Body of pancreas (tissue), 4 donors: Measurements from ENCODE around the gene GMPPA. TPM values are rescaled to one million over a fixed set of nuclear protein-coding genes. Genes with fewer than 3 reads are reported as not detected.

ENCODE experiments used
- ATAC-seq: fragments of 150-250 bp; one replicate; pipeline ENCODE4 v1.9.1; 2016
- DNase-seq, 4 donors: peaks; one replicate each; pipeline ENCODE4 v3.0.0-alpha.2; 2019
- H3K27ac ChIP-seq, 4 donors: fragments of 200-600 bp; sonication (generic); 1 replicate in 3 of 4; 2 replicates in 1 of 4; pipeline versions ENCODE4 v1.5.1 to v1.6.1; 2016 to 2019; ENCODE audit warnings: mild to moderate bottlenecking in 1 of 4, mixed read lengths in 1 of 4, moderate library complexity in 1 of 4
- H3K27me3 ChIP-seq, 2 donors: fragments of 200-600 bp; sonication (generic); one replicate each; pipeline ENCODE4 v1.6.0; 2016; ENCODE audit warnings: mild to moderate bottlenecking in 1 of 2
- H3K36me3 ChIP-seq, 2 donors: fragments of 200-600 bp; sonication (generic); replicated peaks in 1 of 2; 2 replicates each; pipeline ENCODE4 v1.5.1; 2016; ENCODE audit warnings: low read depth in 2 of 2; ENCODE audit not compliant: insufficient read depth in 1 of 2
- H3K4me1 ChIP-seq: fragments of 200-600 bp; sonication (generic); one replicate; pipeline ENCODE4 v1.6.0; 2016
- H3K4me3 ChIP-seq, 2 donors: fragments of 200-600 bp; sonication (generic); 1 replicate in 1 of 2; 2 replicates in 1 of 2; pipeline ENCODE4 v1.5.1; 2016 to 2019
- H3K9me3 ChIP-seq, 3 donors: fragments of 200-600 bp; sonication (generic); 1 replicate in 2 of 3; 2 replicates in 1 of 3; pipeline ENCODE4 v1.5.1; 2016
- POLR2A ChIP-seq, 3 donors: fragments of 450-650 bp; IDR thresholded peaks; one replicate each; pipeline ENCODE4 v1.6.1; 2016; ENCODE audit warnings: antibody characterized with exemption in 3 of 3, mild to moderate bottlenecking in 2 of 3
- WGBS, 2 donors: methylation state at CpG; one replicate each; pipeline ENCODE4 v1.1.5; 2017; 5-methylcytosine and 5-hydroxymethylcytosine counted together
- intact Hi-C: fragments of 100-400 bp; cut with DNase I; formaldehyde crosslinking; loops from one replicate; pipeline ENCODE4 v1.15.1; 2023
- total RNA-seq, 2 donors: library from RNA; depleted of rRNA; stranded (reverse); fragments of >200 nt; gene quantifications; one replicate each; pipeline ENCODE4 v1.1.0, GENCODE V29; 2016
- TF ChIP-seq, protein P1 (sequence below), 7 experiments: fragments of 450-650 bp in 4 of 7; fragments of 200-600 bp in 3 of 7; sonication (generic) in 3 of 7; IDR thresholded peaks; one replicate each; pipeline ENCODE4 v1.5.1; 2016 to 2019; ENCODE audit warnings: antibody characterized with exemption in 7 of 7

Gene GMPPA
- total RNA-seq, 2 donors from 2014 or later = 40.5 to 57.4 TPM

DNA sequence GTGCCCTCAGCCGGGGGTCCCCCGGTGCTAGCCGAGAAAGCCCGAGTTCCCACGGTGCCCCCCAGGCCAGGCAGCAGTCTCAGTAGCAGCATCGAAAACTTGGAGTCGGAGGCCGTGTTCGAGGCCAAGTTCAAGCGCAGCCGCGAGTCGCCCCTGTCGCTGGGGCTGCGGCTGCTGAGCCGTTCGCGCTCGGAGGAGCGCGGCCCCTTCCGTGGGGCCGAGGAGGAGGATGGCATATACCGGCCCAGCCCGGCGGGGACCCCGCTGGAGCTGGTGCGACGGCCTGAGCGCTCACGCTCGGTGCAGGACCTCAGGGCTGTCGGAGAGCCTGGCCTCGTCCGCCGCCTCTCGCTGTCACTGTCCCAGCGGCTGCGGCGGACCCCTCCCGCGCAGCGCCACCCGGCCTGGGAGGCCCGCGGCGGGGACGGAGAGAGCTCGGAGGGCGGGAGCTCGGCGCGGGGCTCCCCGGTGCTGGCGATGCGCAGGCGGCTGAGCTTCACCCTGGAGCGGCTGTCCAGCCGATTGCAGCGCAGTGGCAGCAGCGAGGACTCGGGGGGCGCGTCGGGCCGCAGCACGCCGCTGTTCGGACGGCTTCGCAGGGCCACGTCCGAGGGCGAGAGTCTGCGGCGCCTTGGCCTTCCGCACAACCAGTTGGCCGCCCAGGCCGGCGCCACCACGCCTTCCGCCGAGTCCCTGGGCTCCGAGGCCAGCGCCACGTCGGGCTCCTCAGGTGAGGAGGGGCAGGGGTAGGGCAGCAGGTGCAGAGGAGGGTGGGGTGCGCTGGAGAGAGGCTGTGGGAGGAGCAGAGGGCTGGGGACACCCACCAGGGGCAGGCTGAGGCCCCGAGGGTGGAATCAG lies 14.1 kb upstream of the GMPPA start:
- H3K27ac ChIP-seq = no peak overlapping the region
- no peaks in the 10 kb centered on the region for H3K9me3 ChIP-seq
- peaks cover 9 to 30% of the 10 kb centered on the region in 2 donors for H3K27me3 ChIP-seq
- WGBS, 2 donors = 4 to 5% methylated on average over 3 to 73 of the region's 89 CpGs
- TF ChIP-seq POLR2A (IDR thresholded peaks at IDR 0.05) = peak in 1 of 3 donors; percentile 16
- TF ChIP-seq, protein P1, sequence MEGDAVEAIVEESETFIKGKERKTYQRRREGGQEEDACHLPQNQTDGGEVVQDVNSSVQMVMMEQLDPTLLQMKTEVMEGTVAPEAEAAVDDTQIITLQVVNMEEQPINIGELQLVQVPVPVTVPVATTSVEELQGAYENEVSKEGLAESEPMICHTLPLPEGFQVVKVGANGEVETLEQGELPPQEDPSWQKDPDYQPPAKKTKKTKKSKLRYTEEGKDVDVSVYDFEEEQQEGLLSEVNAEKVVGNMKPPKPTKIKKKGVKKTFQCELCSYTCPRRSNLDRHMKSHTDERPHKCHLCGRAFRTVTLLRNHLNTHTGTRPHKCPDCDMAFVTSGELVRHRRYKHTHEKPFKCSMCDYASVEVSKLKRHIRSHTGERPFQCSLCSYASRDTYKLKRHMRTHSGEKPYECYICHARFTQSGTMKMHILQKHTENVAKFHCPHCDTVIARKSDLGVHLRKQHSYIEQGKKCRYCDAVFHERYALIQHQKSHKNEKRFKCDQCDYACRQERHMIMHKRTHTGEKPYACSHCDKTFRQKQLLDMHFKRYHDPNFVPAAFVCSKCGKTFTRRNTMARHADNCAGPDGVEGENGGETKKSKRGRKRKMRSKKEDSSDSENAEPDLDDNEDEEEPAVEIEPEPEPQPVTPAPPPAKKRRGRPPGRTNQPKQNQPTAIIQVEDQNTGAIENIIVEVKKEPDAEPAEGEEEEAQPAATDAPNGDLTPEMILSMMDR (IDR thresholded peaks at IDR 0.05) = no peak
- ATAC-seq (peak; percentile 29), DNase-seq (peak in 2 of 4 donors; percentile 25 to 29)
- H3K4me1 ChIP-seq = peaks cover 13% of the 10 kb centered on the region
- no peak overlapping the region for H3K4me3 ChIP-seq
- H3K36me3 ChIP-seq = no peaks in the 10 kb centered on the region
- intact Hi-C loops = no loop called here

GRCh38 chr2:219485201-219485580 lies 13.5 kb upstream of the GMPPA start:
- peaks cover 13% of the 10 kb centered on the region for H3K4me1 ChIP-seq
- intact Hi-C loops = no loop called here
- ATAC-seq (no peak), DNase-seq (no peak)
- H3K9me3 ChIP-seq = no peaks in the 10 kb centered on the region
- H3K4me3 ChIP-seq = no peak overlapping the region
- no peak overlapping the region for H3K27ac ChIP-seq
- TF ChIP-seq POLR2A (IDR thresholded peaks at IDR 0.05) = no peak
- TF ChIP-seq, protein P1 (IDR thresholded peaks at IDR 0.05) = no peak
- H3K36me3 ChIP-seq = no peaks in the 10 kb centered on the region
- WGBS, 2 donors = 72 to 76% methylated on average over 7 to 12 of the region's 12 CpGs
- peaks cover 9 to 30% of the 10 kb centered on the region in 2 donors for H3K27me3 ChIP-seq

DNA sequence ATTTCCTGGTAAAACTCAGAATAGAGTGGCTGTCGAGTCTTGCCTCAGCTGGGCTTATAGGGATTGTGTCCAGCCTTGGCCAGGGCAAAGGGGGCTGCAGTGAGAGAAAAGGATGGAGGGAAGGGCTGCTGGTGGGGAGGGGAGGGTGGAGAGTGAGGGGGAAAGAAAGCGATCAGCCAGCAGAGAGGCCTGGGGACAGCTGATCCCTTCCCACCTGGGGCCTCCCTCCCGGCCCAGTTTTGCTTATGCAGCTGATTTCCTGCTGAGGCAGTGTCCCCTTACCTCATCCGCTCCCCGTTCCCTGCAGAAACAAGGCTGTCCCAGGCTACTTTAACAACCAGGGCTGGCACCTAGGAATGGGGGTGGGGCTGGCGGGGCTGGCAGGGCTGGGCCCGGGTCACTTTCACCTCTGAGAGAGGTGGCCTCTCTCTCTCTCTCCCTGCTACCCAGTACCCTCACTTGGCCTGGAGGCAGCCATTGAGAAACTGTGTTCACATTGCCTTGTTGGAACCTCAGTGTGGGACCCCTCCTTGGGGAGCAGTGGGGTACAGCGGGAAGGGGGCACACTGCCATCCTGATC lies 12.2 kb upstream of the GMPPA start:
- TF ChIP-seq POLR2A (IDR thresholded peaks at IDR 0.05) = no peak
- TF ChIP-seq, protein P1 (IDR thresholded peaks at IDR 0.05) = no peak
- Histone ChIP-seq H3K36me3 (no peaks in the 10 kb centered on the region), H3K9me3 (no peaks in the 10 kb centered on the region), H3K27ac (no peak overlapping the region), H3K4me3 (no peak overlapping the region), H3K27me3 (peaks cover 9 to 30% of the 10 kb centered on the region in 2 donors), H3K4me1 (peaks cover 13% of the 10 kb centered on the region)
- intact Hi-C loops = no loop called here
- 68 to 75% methylated on average over 7 to 8 of the region's 8 CpGs for WGBS, 2 donors
- ATAC-seq (no peak), DNase-seq (no peak)

DNA sequence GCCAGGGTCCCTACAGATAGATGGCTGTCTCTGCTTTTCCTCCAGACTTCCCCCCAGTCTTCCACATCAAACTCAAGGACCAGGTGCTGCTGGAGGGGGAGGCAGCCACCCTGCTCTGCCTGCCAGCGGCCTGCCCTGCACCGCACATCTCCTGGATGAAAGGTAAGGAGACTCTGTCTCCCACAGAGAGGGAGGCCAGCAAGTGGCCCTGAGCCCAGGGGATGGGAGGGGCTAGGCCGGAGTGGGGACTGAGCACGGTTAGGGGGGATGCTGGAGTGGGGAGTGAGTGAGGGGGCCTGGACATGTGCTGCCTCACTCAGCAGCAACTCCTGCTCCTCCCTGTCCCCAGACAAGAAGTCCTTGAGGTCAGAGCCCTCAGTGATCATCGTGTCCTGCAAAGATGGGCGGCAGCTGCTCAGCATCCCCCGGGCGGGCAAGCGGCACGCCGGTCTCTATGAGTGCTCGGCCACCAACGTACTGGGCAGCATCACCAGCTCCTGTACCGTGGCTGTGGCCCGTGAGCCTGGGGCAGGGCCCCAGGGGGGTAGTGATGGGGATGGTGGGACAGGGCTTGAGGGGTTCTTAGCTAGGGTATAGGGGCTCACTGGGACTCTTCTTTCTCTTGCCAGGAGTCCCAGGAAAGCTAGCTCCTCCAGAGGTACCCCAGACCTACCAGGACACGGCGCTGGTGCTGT lies 10.4 kb upstream of the GMPPA start:
- ATAC-seq (no peak), DNase-seq (no peak)
- Histone ChIP-seq H3K9me3 (no peaks in the 10 kb centered on the region), H3K27me3 (peaks cover 9 to 24% of the 10 kb centered on the region in 2 donors), H3K27ac (no peak overlapping the region), H3K4me3 (no peak overlapping the region), H3K36me3 (no peaks in the 10 kb centered on the region), H3K4me1 (peaks cover 13% of the 10 kb centered on the region)
- intact Hi-C loops = no loop called here
- TF ChIP-seq, protein P1 (IDR thresholded peaks at IDR 0.05) = no peak
- no peak for TF ChIP-seq POLR2A (IDR thresholded peaks at IDR 0.05)
- WGBS, 2 donors = 86 to 89% methylated on average over 11 to 12 of the region's 17 CpGs
